KMS-11 (cell line): ENCODE measurements around the gene AATF.

ENCODE experiments used
- H2AFZ ChIP-seq: fragments of 200-600 bp; sonication (generic); 2 replicates; pipeline ENCODE4 v1.6.1; 2016; ENCODE audit warnings: antibody characterized with exemption, mixed run types, low read depth
- H3K27ac ChIP-seq: fragments of 200-600 bp; sonication (generic); 2 replicates; pipeline ENCODE4 v1.6.1; 2016; ENCODE audit warnings: mild to moderate bottlenecking, mixed run types
- H3K27me3 ChIP-seq: fragments of 200-600 bp; sonication (generic); 2 replicates; pipeline ENCODE4 v1.6.1; 2017; ENCODE audit warnings: mild to moderate bottlenecking, low read depth, mixed run types, moderate library complexity; ENCODE audit not compliant: insufficient read depth
- H3K36me3 ChIP-seq: fragments of 200-600 bp; sonication (generic); 2 replicates; pipeline ENCODE4 v1.6.1; 2017; ENCODE audit warnings: mild to moderate bottlenecking, mixed run types; ENCODE audit not compliant: insufficient read depth
- H3K4me1 ChIP-seq: fragments of 200-600 bp; sonication (generic); 2 replicates; pipeline ENCODE4 v1.6.1; 2016; ENCODE audit warnings: mild to moderate bottlenecking, low read depth, mixed run types; ENCODE audit not compliant: poor library complexity, severe bottlenecking
- H3K4me2 ChIP-seq: fragments of 200-600 bp; sonication (generic); 2 replicates; pipeline ENCODE4 v1.7.0; 2016; ENCODE audit warnings: mild to moderate bottlenecking, mixed run types
- H3K4me3 ChIP-seq: fragments of 200-600 bp; sonication (generic); IDR thresholded peaks from 2 replicates; pipeline ENCODE4 v1.6.1; 2017; ENCODE audit warnings: low read depth, low read length, mixed read lengths; ENCODE audit not compliant: insufficient read depth
- H3K79me2 ChIP-seq: fragments of 200-600 bp; sonication (generic); 2 replicates; pipeline ENCODE4 v1.6.1; 2016; ENCODE audit warnings: low read depth, mixed run types; ENCODE audit not compliant: insufficient read depth
- H3K9ac ChIP-seq: fragments of 200-600 bp; sonication (generic); 2 replicates; pipeline ENCODE4 v1.6.1; 2016; ENCODE audit warnings: mild to moderate bottlenecking, mixed run types
- H4K20me1 ChIP-seq: fragments of 200-600 bp; sonication (generic); 2 replicates; pipeline ENCODE4 v1.6.1; 2016; ENCODE audit warnings: mild to moderate bottlenecking, mixed run types; ENCODE audit not compliant: insufficient read depth
- CTCF ChIP-seq: fragments of 200-600 bp; sonication (generic); conservative IDR thresholded peaks from 2 replicates; pipeline ENCODE4 v1.6.1; 2017; ENCODE audit warnings: low read depth, mild to moderate bottlenecking, antibody characterized with exemption, low read length, moderate library complexity, mixed read lengths

The AATF gene

DNA sequence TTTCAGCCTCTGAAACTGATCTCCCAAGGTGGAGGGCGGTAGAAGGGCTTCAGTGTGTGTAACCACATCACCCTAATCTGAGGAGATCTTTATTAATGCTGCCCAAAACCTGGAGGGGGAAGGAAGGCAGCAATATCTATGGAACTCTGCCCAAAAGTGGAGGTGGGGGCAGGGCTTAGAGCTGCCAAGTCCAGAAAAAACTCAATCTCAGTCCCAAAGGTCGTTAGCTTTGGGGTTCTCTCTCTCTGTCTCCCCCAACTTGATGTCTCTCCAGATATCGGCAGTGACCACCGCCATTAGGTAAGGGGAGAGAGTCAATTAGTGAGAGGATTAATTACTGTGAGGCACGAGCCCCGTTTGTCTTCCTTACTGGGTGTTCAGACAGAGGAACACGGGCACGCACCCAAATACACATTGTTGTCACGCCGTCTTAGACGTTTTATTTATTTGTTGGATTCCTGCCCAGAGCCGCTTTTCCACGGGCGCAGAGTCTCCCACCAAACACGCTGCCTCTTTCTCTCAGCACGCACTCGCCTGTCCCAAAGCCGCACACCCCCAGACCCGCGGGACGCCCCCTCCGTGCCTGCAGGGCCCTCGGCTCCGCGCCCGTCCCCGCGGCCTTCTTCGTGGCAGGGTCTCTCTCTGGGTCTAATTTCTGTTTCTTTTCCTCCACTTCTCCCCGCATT is 16.9 kb upstream of the AATF start:
- no peaks in the 10 kb centered on the region for H4K20me1 ChIP-seq
- no peaks in the 10 kb centered on the region for H3K79me2 ChIP-seq
- H3K4me2 ChIP-seq, result no peak overlapping the region
- H3K9ac ChIP-seq, result no peak overlapping the region
- H3K4me1 ChIP-seq, result peaks cover 5% of the 10 kb centered on the region
- H3K27ac ChIP-seq, result no peak overlapping the region
- no peak overlapping the region for H3K4me3 ChIP-seq
- H3K36me3 ChIP-seq, result no peaks in the 10 kb centered on the region
- peaks cover 33% of the 10 kb centered on the region for H3K27me3 ChIP-seq
- TF ChIP-seq CTCF, result no peak
- H2AFZ ChIP-seq, result no peak overlapping the region

GRCh38 chr17:36932383-36932693 is 16.4 kb upstream of the AATF start:
- peaks cover 5% of the 10 kb centered on the region for H3K4me1 ChIP-seq
- no peaks in the 10 kb centered on the region for H3K79me2 ChIP-seq
- H3K4me3 ChIP-seq, result no peak overlapping the region
- no peak overlapping the region for H3K9ac ChIP-seq
- H3K4me2 ChIP-seq, result no peak overlapping the region
- no peak overlapping the region for H3K27ac ChIP-seq
- H2AFZ ChIP-seq, result no peak overlapping the region
- no peak for TF ChIP-seq CTCF
- no peaks in the 10 kb centered on the region for H3K36me3 ChIP-seq
- no peaks in the 10 kb centered on the region for H4K20me1 ChIP-seq
- H3K27me3 ChIP-seq, result peaks cover 38% of the 10 kb centered on the region

GRCh38 chr17:36932694-36933511 is 15.9 kb upstream of the AATF start:
- Histone ChIP-seq H3K4me3 (no peak overlapping the region), H3K27me3 (peaks cover 44% of the 10 kb centered on the region)

DNA sequence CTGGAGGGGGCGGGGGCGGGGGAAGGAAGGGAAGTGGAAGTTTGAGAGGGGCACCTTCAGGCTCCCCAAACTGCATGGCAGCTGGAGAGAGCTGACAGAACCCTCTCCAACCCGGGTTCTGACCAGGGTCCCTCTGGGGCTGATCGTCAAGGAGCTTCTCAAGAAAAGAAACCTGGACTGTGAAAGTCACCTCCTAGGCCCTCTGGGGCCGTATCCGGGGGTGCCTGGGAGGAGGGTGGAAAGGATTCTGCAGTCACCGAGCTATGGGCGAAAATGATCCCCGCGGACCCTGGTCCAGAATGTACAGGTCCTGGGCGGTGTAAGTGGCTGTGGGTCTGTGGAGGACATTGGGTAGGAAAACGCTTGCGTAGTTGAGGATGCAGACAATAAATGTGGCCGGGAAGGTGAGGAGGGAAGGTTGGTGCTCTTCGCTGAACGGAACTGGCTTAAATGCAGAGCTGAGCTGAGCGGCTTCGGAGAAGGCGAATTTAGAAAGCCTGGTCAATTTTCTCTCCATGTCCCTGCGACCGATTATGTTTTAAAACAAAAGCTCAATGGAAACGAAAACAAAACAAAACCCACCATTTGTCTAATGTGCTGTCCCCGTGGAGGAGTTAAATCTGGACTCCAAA is 15.1 kb upstream of the AATF start:
- H3K27ac ChIP-seq, result no peak overlapping the region
- peaks cover 51% of the 10 kb centered on the region for H3K27me3 ChIP-seq
- H3K4me2 ChIP-seq, result no peak overlapping the region
- no peak overlapping the region for H3K9ac ChIP-seq
- H4K20me1 ChIP-seq, result no peaks in the 10 kb centered on the region
- no peaks in the 10 kb centered on the region for H3K79me2 ChIP-seq
- H3K4me1 ChIP-seq, result peaks cover 5% of the 10 kb centered on the region
- TF ChIP-seq CTCF, result no peak
- no peak overlapping the region for H2AFZ ChIP-seq
- no peaks in the 10 kb centered on the region for H3K36me3 ChIP-seq
- H3K4me3 ChIP-seq, result no peak overlapping the region

More at GRCh38 chr17:36932694-36933511, 15.9 kb upstream of the AATF start:
- Histone ChIP-seq H3K9ac (no peak overlapping the region), H3K27ac (no peak overlapping the region), H3K4me1 (peaks cover 5% of the 10 kb centered on the region), H3K36me3 (no peaks in the 10 kb centered on the region), H4K20me1 (no peaks in the 10 kb centered on the region), H2AFZ (no peak overlapping the region), H3K79me2 (no peaks in the 10 kb centered on the region), H3K4me2 (no peak overlapping the region)
- TF ChIP-seq CTCF, result no peak
